Neutrophil (primary cell): ENCODE data around the gene HAND2.

Experiments
- H3K27ac ChIP-seq: fragments of 200-600 bp; sonication (generic); 2 replicates; pipeline ENCODE4 v1.5.1; 2016; ENCODE audit warnings: mild to moderate bottlenecking, moderate library complexity
- H3K27me3 ChIP-seq: fragments of 200-600 bp; sonication (generic); 2 replicates; pipeline ENCODE4 v1.6.0; 2016; ENCODE audit warnings: mild to moderate bottlenecking
- H3K36me3 ChIP-seq: fragments of 200-600 bp; sonication (generic); 2 replicates; pipeline ENCODE4 v1.5.1; 2017
- H3K4me1 ChIP-seq, 2 experiments: fragments of 200-600 bp in 1 of 2; sonication (generic) in 1 of 2; 1 replicate in 1 of 2; 2 replicates in 1 of 2; pipeline versions ENCODE4 v1.5.1 to v1.6.1; 2013 to 2016; ENCODE audit warnings: low read depth in 1 of 2, low read length in 1 of 2, mild to moderate bottlenecking in 1 of 2, moderate library complexity in 1 of 2; ENCODE audit not compliant: control insufficient read depth in 1 of 2, insufficient read depth in 1 of 2
- H3K4me3 ChIP-seq, 2 experiments: fragments of 200-600 bp in 1 of 2; sonication (generic) in 1 of 2; 1 replicate in 1 of 2; 2 replicates in 1 of 2; pipeline ENCODE4 v1.5.1; 2013 to 2016; ENCODE audit warnings: low read depth in 1 of 2, low read length in 1 of 2, mild to moderate bottlenecking in 1 of 2, moderate library complexity in 1 of 2
- H3K9me3 ChIP-seq: fragments of 200-600 bp; sonication (generic); 2 replicates; pipeline ENCODE4 v1.5.1; 2016
- TF ChIP-seq, protein P1 (sequence below): fragments of 200-600 bp; sonication (generic); IDR thresholded peaks from 2 replicates; pipeline ENCODE4 v1.5.1; 2016; ENCODE audit warnings: antibody characterized with exemption

HAND2 gene

DNA sequence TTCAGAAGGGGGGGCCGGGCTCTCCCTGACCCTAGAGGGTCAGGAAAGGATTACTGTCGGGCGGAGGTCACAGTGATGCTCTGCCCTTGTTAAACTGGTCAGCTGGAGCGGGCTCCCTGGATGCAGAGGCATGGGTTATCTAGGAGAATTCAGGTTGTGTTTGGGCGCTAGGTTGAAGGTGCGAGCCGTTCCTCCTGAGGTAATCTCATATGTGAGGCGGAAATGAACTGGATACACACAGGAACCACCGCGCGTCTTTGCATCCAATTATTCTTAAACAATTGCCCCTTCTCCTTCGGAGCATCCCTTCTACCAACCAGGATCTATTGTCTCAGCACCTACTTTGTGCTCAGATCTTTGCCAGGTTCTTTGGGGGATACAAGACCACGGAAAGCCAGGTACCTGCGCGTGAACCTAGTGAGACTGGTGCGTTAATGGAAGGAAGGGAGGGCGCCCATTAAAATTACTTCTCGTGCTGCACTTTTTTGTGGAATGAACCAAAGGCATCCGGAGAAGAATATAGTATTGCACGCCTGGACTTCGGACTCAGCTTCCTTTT lies 28.4 kb downstream of the HAND2 start:
- TF ChIP-seq, protein P1, sequence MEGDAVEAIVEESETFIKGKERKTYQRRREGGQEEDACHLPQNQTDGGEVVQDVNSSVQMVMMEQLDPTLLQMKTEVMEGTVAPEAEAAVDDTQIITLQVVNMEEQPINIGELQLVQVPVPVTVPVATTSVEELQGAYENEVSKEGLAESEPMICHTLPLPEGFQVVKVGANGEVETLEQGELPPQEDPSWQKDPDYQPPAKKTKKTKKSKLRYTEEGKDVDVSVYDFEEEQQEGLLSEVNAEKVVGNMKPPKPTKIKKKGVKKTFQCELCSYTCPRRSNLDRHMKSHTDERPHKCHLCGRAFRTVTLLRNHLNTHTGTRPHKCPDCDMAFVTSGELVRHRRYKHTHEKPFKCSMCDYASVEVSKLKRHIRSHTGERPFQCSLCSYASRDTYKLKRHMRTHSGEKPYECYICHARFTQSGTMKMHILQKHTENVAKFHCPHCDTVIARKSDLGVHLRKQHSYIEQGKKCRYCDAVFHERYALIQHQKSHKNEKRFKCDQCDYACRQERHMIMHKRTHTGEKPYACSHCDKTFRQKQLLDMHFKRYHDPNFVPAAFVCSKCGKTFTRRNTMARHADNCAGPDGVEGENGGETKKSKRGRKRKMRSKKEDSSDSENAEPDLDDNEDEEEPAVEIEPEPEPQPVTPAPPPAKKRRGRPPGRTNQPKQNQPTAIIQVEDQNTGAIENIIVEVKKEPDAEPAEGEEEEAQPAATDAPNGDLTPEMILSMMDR: no peak
- Histone ChIP-seq H3K27ac (no peak overlapping the region), H3K4me3 (peak overlapping the region; percentile 52 to 56), H3K9me3 (peaks cover 10% of the 10 kb centered on the region), H3K27me3 (peaks cover 100% of the 10 kb centered on the region), H3K36me3 (no peaks in the 10 kb centered on the region), H3K4me1 (peaks cover 15 to 32% of the 10 kb centered on the region in 2 experiments)

DNA sequence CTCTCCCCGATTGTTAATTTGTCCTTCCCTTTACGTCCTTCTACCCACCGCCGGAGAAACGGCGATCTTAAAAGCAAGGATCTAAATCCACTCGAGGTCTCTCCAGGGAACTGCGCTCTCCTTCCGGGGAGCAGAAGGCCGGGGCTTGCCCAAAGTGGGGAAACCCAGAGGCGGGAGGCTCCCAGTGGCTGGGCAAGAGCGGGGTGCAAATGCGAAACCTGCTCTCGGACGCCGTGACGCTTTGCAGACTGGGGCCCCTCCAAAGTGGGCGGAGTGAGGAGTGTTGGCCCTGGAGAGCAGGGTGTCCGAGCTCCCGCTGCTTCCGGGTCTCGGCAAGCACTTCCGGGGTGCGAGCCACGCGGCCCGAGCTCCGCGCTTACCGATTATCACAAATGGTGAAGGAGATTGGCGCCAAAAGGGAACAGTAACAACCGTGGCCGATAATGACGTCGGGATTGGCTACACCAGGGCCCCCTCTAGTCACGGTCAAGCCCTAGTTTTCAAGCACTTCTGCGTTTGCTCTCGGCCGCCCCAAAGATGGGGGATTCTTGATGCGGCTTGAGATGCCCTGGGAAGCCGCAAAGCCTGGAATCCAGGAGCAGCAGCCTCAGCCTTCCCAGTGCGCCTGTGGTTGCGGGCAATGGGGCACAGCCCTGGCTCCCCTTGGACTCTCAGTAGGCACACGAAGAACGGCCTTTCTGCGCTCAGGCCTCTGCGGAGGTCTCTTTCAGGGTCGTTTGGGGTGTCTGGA lies 29.0 kb downstream of the HAND2 start:
- Histone ChIP-seq H3K9me3 (peaks cover 10% of the 10 kb centered on the region), H3K27me3 (peaks cover 100% of the 10 kb centered on the region), H3K4me3 (peak overlapping the region; percentile 52 to 56), H3K27ac (no peak overlapping the region), H3K36me3 (no peaks in the 10 kb centered on the region), H3K4me1 (peaks cover 15 to 32% of the 10 kb centered on the region in 2 experiments)
- TF ChIP-seq, protein P1: no peak

DNA sequence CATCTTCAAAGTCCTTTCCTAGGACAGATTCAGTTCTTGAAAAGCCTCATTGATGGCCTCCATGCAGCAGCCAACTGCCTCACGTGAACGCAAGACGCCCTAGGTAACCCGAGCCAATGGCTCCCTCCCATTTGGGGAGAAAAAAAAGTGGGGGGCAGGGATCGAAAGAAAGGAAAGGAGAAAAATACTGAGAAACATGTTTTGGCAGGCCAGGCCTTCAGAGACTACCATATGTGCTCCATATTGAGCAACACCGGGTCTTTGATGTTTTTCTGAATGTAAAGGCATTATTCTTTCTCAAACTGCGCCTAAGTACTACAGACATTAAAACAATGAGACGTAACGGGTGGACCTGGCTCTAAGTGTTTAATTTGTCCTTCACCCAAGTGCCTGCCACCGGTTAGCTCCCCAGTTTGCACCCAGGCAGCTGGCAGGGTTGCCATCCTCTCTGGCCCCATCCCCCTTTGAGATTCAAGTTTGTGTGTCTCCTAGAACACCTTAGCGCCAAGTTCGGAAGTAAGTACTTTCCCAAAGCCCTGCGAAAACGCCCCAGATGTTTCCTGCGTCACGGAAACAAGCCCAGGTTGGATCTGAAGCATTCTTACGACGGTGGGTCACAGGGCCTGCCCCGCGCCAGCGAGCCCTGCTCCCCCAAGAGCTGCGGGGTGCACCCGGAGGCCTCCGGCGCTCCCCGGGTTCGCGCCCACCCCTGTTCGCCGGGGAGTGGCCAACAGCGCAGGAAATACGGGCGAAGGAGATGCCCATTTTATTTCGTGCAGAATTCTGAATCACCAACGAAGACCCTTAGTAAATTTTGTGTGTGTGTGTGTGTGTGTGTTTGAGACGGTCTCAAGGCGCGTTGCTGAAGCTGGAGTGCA lies 30.1 kb downstream of the HAND2 start:
- Histone ChIP-seq H3K4me3 (no peak overlapping the region), H3K27me3 (peaks cover 100% of the 10 kb centered on the region), H3K4me1 (peaks cover 15 to 32% of the 10 kb centered on the region in 2 experiments), H3K36me3 (no peaks in the 10 kb centered on the region), H3K9me3 (peaks cover 10% of the 10 kb centered on the region), H3K27ac (no peak overlapping the region)
- TF ChIP-seq, protein P1: no peak

DNA sequence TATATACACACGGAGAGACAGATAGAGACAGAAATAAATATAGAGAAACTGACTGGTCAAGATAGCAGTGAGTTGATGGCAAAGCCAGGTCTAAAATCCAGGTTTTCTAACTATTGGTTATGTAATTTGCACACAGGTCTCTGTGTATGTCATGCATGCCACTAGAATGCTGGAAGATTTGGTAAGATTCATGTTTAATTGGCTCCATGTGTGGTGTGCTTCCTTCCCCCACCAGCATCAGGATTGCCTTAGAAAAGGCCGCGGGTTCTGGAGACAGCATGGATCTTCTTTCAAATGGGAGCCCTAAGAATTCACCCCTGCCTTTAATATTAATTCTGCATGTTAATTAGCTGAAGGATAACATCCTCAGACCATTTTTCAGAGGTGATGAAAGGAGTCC lies 31.3 kb downstream of the HAND2 start:
- no peak overlapping the region for H3K4me3 ChIP-seq
- TF ChIP-seq, protein P1: no peak
- peaks cover 100% of the 10 kb centered on the region for H3K27me3 ChIP-seq
- peaks cover 10% of the 10 kb centered on the region for H3K9me3 ChIP-seq
- H3K4me1 ChIP-seq: peaks cover 20 to 37% of the 10 kb centered on the region in 2 experiments
- no peaks in the 10 kb centered on the region for H3K36me3 ChIP-seq
- no peak overlapping the region for H3K27ac ChIP-seq

DNA sequence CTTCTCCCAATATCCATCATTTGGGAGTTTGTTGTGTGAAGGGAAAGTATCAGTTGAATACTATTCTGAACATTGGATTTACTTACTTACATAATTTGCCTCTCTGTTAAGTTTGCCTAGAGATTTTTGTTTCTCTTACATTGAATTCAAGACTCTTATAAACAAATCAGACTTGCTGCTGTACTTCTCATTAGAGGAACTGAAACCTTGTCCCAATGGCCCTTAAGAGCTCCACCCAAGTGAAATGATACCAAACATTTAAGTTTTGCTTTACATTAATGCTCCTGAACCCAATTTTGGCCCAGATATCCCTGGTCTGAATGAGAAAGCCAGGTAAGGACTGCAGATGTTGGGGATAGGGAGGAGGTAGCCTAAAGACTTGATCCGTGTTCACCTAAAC lies 32.0 kb downstream of the HAND2 start:
- Histone ChIP-seq H3K36me3 (no peaks in the 10 kb centered on the region), H3K4me3 (no peak overlapping the region), H3K27me3 (peaks cover 100% of the 10 kb centered on the region), H3K4me1 (peaks cover 14 to 30% of the 10 kb centered on the region in 2 experiments), H3K27ac (no peak overlapping the region), H3K9me3 (peaks cover 10% of the 10 kb centered on the region)
- TF ChIP-seq, protein P1: no peak
